ENCODE measurements around the gene CHMP1A. TPM values are rescaled to one million over a fixed set of nuclear protein-coding genes. Genes with fewer than 3 reads are reported as not detected.

Gene CHMP1A
- total RNA-seq, 1 experiment from 2014 or later: 132 TPM

- CTCF ChIA-PET: no interaction called here
- Mint-ChIP-seq H3K27ac (ENCODE audit: unreplicated experiment) (peak overlapping the region; percentile 66), H3K9me3 (ENCODE audit: low read depth, unreplicated experiment) (no peaks in the 10 kb centered on the region), H3K36me3 (ENCODE audit: insufficient read depth, unreplicated experiment) (peaks cover 10% of the 10 kb centered on the region), H3K27me3 (ENCODE audit: unreplicated experiment) (no peaks in the 10 kb centered on the region), H3K4me1 (ENCODE audit: low read depth, unreplicated experiment) (peaks cover 1% of the 10 kb centered on the region), H3K4me3 (ENCODE audit: low read depth, unreplicated experiment) (no peak overlapping the region)
- intact Hi-C loops (cut with micrococcal nuclease; ENCODE audit: unreplicated experiment): no loop called here
- no peak for TF ChIP-seq CTCF (IDR thresholded peaks at IDR 0.05; ENCODE audit: unreplicated experiment)
- no peak for DNase-seq
- no TSS peak for BruUV-seq (replicated peaks)
Measured at GRCh38 chr16:89596957-89597649, 60.4 kb downstream of the CHMP1A start.

GRCh38 chr16:89596061-89596689 is 61.3 kb downstream of the CHMP1A start:
- no peak overlapping the region for H3K27ac Mint-ChIP-seq (ENCODE audit: unreplicated experiment)
- no peaks in the 10 kb centered on the region for H3K27me3 Mint-ChIP-seq (ENCODE audit: unreplicated experiment)
- no TSS peak for BruUV-seq (replicated peaks)
- DNase-seq: no peak
- no peaks in the 10 kb centered on the region for H3K9me3 Mint-ChIP-seq (ENCODE audit: low read depth, unreplicated experiment)
- TF ChIP-seq CTCF (IDR thresholded peaks at IDR 0.05; ENCODE audit: unreplicated experiment): no peak
- CTCF ChIA-PET: no interaction called here
- intact Hi-C loops (cut with micrococcal nuclease; ENCODE audit: unreplicated experiment): no loop called here
- no peaks in the 10 kb centered on the region for H3K4me1 Mint-ChIP-seq (ENCODE audit: low read depth, unreplicated experiment)
- H3K4me3 Mint-ChIP-seq (ENCODE audit: low read depth, unreplicated experiment): no peak overlapping the region
- H3K36me3 Mint-ChIP-seq (ENCODE audit: insufficient read depth, unreplicated experiment): peaks cover 10% of the 10 kb centered on the region

- intact Hi-C loops (cut with micrococcal nuclease; ENCODE audit: unreplicated experiment): no loop called here
- H3K9me3 Mint-ChIP-seq (ENCODE audit: low read depth, unreplicated experiment): no peaks in the 10 kb centered on the region
- no peak for TF ChIP-seq CTCF (IDR thresholded peaks at IDR 0.05; ENCODE audit: unreplicated experiment)
- H3K27me3 Mint-ChIP-seq (ENCODE audit: unreplicated experiment): no peaks in the 10 kb centered on the region
- H3K27ac Mint-ChIP-seq (ENCODE audit: unreplicated experiment): no peak overlapping the region
- no peak for DNase-seq
- H3K36me3 Mint-ChIP-seq (ENCODE audit: insufficient read depth, unreplicated experiment): peaks cover 10% of the 10 kb centered on the region
- no peak overlapping the region for H3K4me3 Mint-ChIP-seq (ENCODE audit: low read depth, unreplicated experiment)
- no peaks in the 10 kb centered on the region for H3K4me1 Mint-ChIP-seq (ENCODE audit: low read depth, unreplicated experiment)
- CTCF ChIA-PET: interaction anchor here (0.6 kb wide), 1 partner anchor 342 kb away, joined by 3 read pairs; no protein-coding TSS in a partner anchor
- no TSS peak for BruUV-seq (replicated peaks)
Measured at GRCh38 chr16:89595330-89596060, 62.0 kb downstream of the CHMP1A start.

Other genes with a start within 250 kb of the CHMP1A start
- gene ANKRD11, start 167.1 kb downstream of the CHMP1A start, total RNA-seq (2022): 227 and 242 TPM in 2 replicates
- gene SPG7, start 149.3 kb downstream of the CHMP1A start, total RNA-seq (2022): 174 and 186 TPM in 2 replicates
- 1,719 and 1,779 TPM in 2 replicates for gene RPL13, start 97.0 kb downstream of the CHMP1A start, total RNA-seq (2022)
- 31.3 and 48.2 TPM in 2 replicates for gene CPNE7, start 82.0 kb downstream of the CHMP1A start, total RNA-seq (2022)
- gene DPEP1, start 44.1 kb downstream of the CHMP1A start, total RNA-seq (2022): not detected in 2 replicates
- 23.5 and 27.3 TPM in 2 replicates for gene SPATA33, start 128 bp upstream of the CHMP1A start, total RNA-seq (2022)
- 102 and 106 TPM in 2 replicates for gene CDK10, start 29.0 kb upstream of the CHMP1A start, total RNA-seq (2022)
- 20.7 and 23.6 TPM in 2 replicates for gene SPATA2L, start 44.0 kb upstream of the CHMP1A start, total RNA-seq (2022)
- gene VPS9D1, start 63.2 kb upstream of the CHMP1A start, total RNA-seq (2022): 26.7 and 28.2 TPM in 2 replicates
- 30.6 and 37.2 TPM in 2 replicates for gene ZNF276, start 63.8 kb upstream of the CHMP1A start, total RNA-seq (2022)
- 127 and 140 TPM in 2 replicates for gene FANCA, start 158.9 kb upstream of the CHMP1A start, total RNA-seq (2022)
- 46.3 and 53.1 TPM in 2 replicates for gene SPIRE2, start 170.8 kb upstream of the CHMP1A start, total RNA-seq (2022)
- gene TCF25, start 215.9 kb upstream of the CHMP1A start, total RNA-seq (2022): 270 and 300 TPM in 2 replicates